ENCODE measurements around the gene SUB1.

Gene SUB1

GRCh38 chr5:32651638-32652037, 66.3 kb downstream of the SUB1 start:
- TF ChIP-seq BACH2 (CRISPR knock-in tag; IDR thresholded peaks at IDR 0.05; ENCODE audit: borderline replicate concordance) = no peak
- ATAC-seq = no peak
